OCI-LY7 (cell line): ENCODE measurements around the gene PLA2G3. TPM values are rescaled to one million over a fixed set of nuclear protein-coding genes. Genes with fewer than 3 reads are reported as not detected.

Experiments used
- Bru-seq: library from RNA; stranded (reverse); fragments of 400-500 nt; gene quantifications from one replicate; lab custom pipeline; 2021; lab: Mats Ljungman, UMichigan
- BruChase-seq, 2 experiments: library from RNA; stranded (reverse); fragments of 400-500 nt; gene quantifications; one replicate each; lab custom pipeline; 2021; lab: Mats Ljungman, UMichigan
- BruUV-seq: library from RNA; stranded (reverse); fragments of 400-500 nt; replicated peaks from 2 replicates; lab custom pipeline; 2021; lab: Mats Ljungman, UMichigan
- CTCF ChIA-PET: fragments of 300-600 bp; sonication (Branson Sonifier 250); formaldehyde crosslinking; loops from one replicate; lab custom pipeline; 2022; ENCODE audit warnings: antibody characterized with exemption; ENCODE audit not compliant: unreplicated experiment; lab: Charles Lee
- POLR2A ChIA-PET: fragments of 300-600 bp; sonication (Branson Sonifier 250); formaldehyde crosslinking; loops from one replicate; lab custom pipeline; 2022; ENCODE audit warnings: antibody characterized with exemption; lab: Charles Lee
- DNase-seq: peaks from one replicate; pipeline ENCODE4 v3.0.0-alpha.2; 2015; ENCODE audit warnings: low spot score
- H2AFZ ChIP-seq: fragments of 200-600 bp; sonication (generic), shearing (Covaris generic); 2 replicates; pipeline ENCODE4 v1.6.1; 2014; ENCODE audit warnings: mild to moderate bottlenecking, antibody characterized with exemption, low read length, moderate library complexity
- H3K27ac ChIP-seq: fragments of 200-600 bp; sonication (generic); 2 replicates; pipeline ENCODE4 v1.5.1; 2014; ENCODE audit warnings: mixed run types, low read depth, mild to moderate bottlenecking, moderate library complexity, low read length, inconsistent platforms; ENCODE audit not compliant: poor library complexity, severe bottlenecking
- H3K36me3 ChIP-seq: fragments of 200-600 bp; sonication (generic); 2 replicates; pipeline ENCODE4 v1.6.1; 2014; ENCODE audit warnings: mild to moderate bottlenecking, antibody characterized with exemption, low read length, moderate library complexity, mixed read lengths; ENCODE audit not compliant: insufficient read depth
- H3K4me1 ChIP-seq: fragments of 200-600 bp; sonication (generic); 2 replicates; pipeline ENCODE4 v1.5.1; 2014; ENCODE audit warnings: mild to moderate bottlenecking, low read length; ENCODE audit not compliant: insufficient read depth, poor library complexity, severe bottlenecking
- H3K4me2 ChIP-seq: fragments of 200-600 bp; sonication (generic); 2 replicates; pipeline ENCODE4 v1.6.1; 2014; ENCODE audit warnings: mild to moderate bottlenecking, low read length
- H3K4me3 ChIP-seq: fragments of 200-600 bp; sonication (generic); 2 replicates; pipeline ENCODE4 v1.5.1; 2014; ENCODE audit warnings: mild to moderate bottlenecking, low read depth, low read length; ENCODE audit not compliant: poor library complexity, severe bottlenecking
- H3K79me2 ChIP-seq: fragments of 200-600 bp; sonication (generic); 2 replicates; pipeline ENCODE4 v1.6.1; 2016; ENCODE audit warnings: low read depth, mild to moderate bottlenecking, low read length, moderate library complexity, mixed read lengths; ENCODE audit not compliant: insufficient read depth
- H3K9me2 ChIP-seq: fragments of 200-600 bp; sonication (generic); 2 replicates; pipeline ENCODE4 v1.6.1; 2016; ENCODE audit warnings: mild to moderate bottlenecking, low read length, mixed read lengths; ENCODE audit not compliant: insufficient read depth
- H3K9me3 ChIP-seq: fragments of 200-600 bp; sonication (generic); 2 replicates; pipeline ENCODE4 v1.6.1; 2014; ENCODE audit warnings: mild to moderate bottlenecking, mixed run types, low read length, mixed read lengths
- H4K20me1 ChIP-seq: fragments of 200-600 bp; sonication (generic); 2 replicates; pipeline ENCODE4 v1.6.1; 2014; ENCODE audit warnings: mild to moderate bottlenecking, antibody characterized with exemption, low read length, moderate library complexity, mixed read lengths; ENCODE audit not compliant: insufficient read depth
- CTCF ChIP-seq: fragments of 200-600 bp; sonication (generic); conservative IDR thresholded peaks from 2 replicates; pipeline ENCODE4 v1.5.1; 2014; ENCODE audit warnings: mild to moderate bottlenecking, antibody characterized with exemption, low read length, moderate library complexity, mixed read lengths
- EZH2phosphoT487 ChIP-seq: fragments of 200-600 bp; sonication (generic); IDR thresholded peaks from 2 replicates; pipeline ENCODE4 v1.6.1; 2018; ENCODE audit warnings: low read depth, borderline replicate concordance, mild to moderate bottlenecking, mixed run types, antibody characterized with exemption, low read length, moderate library complexity, mixed read lengths
- intact Hi-C: fragments of 100-400 bp; cut with micrococcal nuclease; formaldehyde crosslinking; loops from one replicate; pipeline ENCODE4 v1.10.0; 2022; ENCODE audit not compliant: unreplicated experiment
- long read RNA-seq: library from polyadenylated mRNA; stranded (forward); transcript quantifications from one replicate; pipeline ENCODE4 v2.0.0, GENCODE V29; 2022
- total RNA-seq, 2 experiments: library from RNA; depleted of rRNA in 1 of 2; stranded (reverse); fragments of >200 nt in 1 of 2; shearing (Covaris generic) in 1 of 2; gene quantifications; 2 replicates each; pipeline ENCODE4 v1.2.3, GENCODE V29; 2014 to 2022

The PLA2G3 gene
- total RNA-seq (2014; rRNA removed; shearing (Covaris generic)), result not detected in 2 replicates
- not detected in 2 replicates for total RNA-seq (2022)
- not detected for Bru-seq, nascent RNA
- not detected for BruChase-seq, experiment 1, labeled RNA remaining after a 6-hour chase
- not detected for BruChase-seq, experiment 2, labeled RNA remaining after a 2-hour chase
- long read RNA-seq, result 0 reads

- no peak within 1 kb of the TSS for H2AFZ ChIP-seq
- no peak within 1 kb of the TSS for H3K27ac ChIP-seq
- no peak within 1 kb of the TSS for H3K4me3 ChIP-seq
- POLR2A ChIA-PET, result no interaction called here
- CTCF ChIA-PET, result no interaction called here
- intact Hi-C loops, result no loop called here
- no peak for DNase-seq
- H3K4me2 ChIP-seq, result no peak within 1 kb of the TSS
- H4K20me1 ChIP-seq, result no peaks in the 10 kb centered on the region
- no peaks in the 10 kb centered on the region for H3K9me2 ChIP-seq
- no peak for TF ChIP-seq CTCF
- no peak for TF ChIP-seq EZH2phosphoT487
- no TSS peak for BruUV-seq
- H3K36me3 ChIP-seq, result no peaks in the 10 kb centered on the region
- no peaks in the 10 kb centered on the region for H3K4me1 ChIP-seq
- H3K9me3 ChIP-seq, result no peaks in the 10 kb centered on the region
- H3K79me2 ChIP-seq, result no peaks in the 10 kb centered on the region
These were observed at the start of gene PLA2G3 for GRCh38 chr22:31139866-31140716. Gene PLA2G3, minus strand, starts transcription at chr22:31140508. Its CDS starts 154 bp downstream, at chr22:31140354.

GRCh38 chr22:31187627-31188026, 47.3 kb upstream of the PLA2G3 start:
- no peak for DNase-seq
- H2AFZ ChIP-seq, result no peak overlapping the region
- POLR2A ChIA-PET, result interaction anchor here (1.0 to 1.6 kb wide), 2 partner anchors 11 to 25 kb away, joined by 4 read pairs; partner anchors contain the start of gene LIMK2
- peaks cover 16% of the 10 kb centered on the region for H3K36me3 ChIP-seq
- no TSS peak for BruUV-seq
- intact Hi-C loops, result no loop called here
- CTCF ChIA-PET, result no interaction called here
- no peaks in the 10 kb centered on the region for H3K79me2 ChIP-seq
- H3K4me2 ChIP-seq, result no peak overlapping the region
- no peak overlapping the region for H3K4me3 ChIP-seq
- H3K9me2 ChIP-seq, result no peaks in the 10 kb centered on the region
- no peak for TF ChIP-seq CTCF
- no peak for TF ChIP-seq EZH2phosphoT487
- no peaks in the 10 kb centered on the region for H3K9me3 ChIP-seq
- H4K20me1 ChIP-seq, result no peaks in the 10 kb centered on the region
- H3K27ac ChIP-seq, result no peak overlapping the region
- no peaks in the 10 kb centered on the region for H3K4me1 ChIP-seq

GRCh38 chr22:31185056-31185455, 44.7 kb upstream of the PLA2G3 start:
- no peak overlapping the region for H3K27ac ChIP-seq
- intact Hi-C loops, result no loop called here
- BruUV-seq, result no TSS peak
- no peak overlapping the region for H3K4me2 ChIP-seq
- no peaks in the 10 kb centered on the region for H3K79me2 ChIP-seq
- peaks cover 23% of the 10 kb centered on the region for H3K36me3 ChIP-seq
- H3K4me1 ChIP-seq, result no peaks in the 10 kb centered on the region
- DNase-seq, result no peak
- TF ChIP-seq EZH2phosphoT487, result no peak
- TF ChIP-seq CTCF, result no peak
- H3K9me3 ChIP-seq, result no peaks in the 10 kb centered on the region
- H2AFZ ChIP-seq, result no peak overlapping the region
- H3K4me3 ChIP-seq, result no peak overlapping the region
- no peaks in the 10 kb centered on the region for H3K9me2 ChIP-seq
- ChIA-PET CTCF (no interaction called here), POLR2A (no interaction called here)
- H4K20me1 ChIP-seq, result no peaks in the 10 kb centered on the region
